Activated T-cell treated with anti-CD3 and anti-CD28 coated beads, Interleukin-2, amount 50 U/mL, for 4 hours (primary cell): ENCODE results near the gene SLC8B1. TPM values are rescaled to one million over a fixed set of nuclear protein-coding genes. Genes with fewer than 3 reads are reported as not detected.

Experiments used
- ATAC-seq, 2 donors: fragments of 200-7000 bp; cut with Tn5 transposase; one replicate each; pipeline ENCODE4 v1.10.0; 2021
- DNase-seq: peaks from one replicate; pipeline ENCODE4 v3.0.0-alpha.2; 2020
- H3K27me3 Mint-ChIP-seq: one replicate; pipeline ENCODE4 v1.8.0; 2021; ENCODE audit warnings: low read depth, mixed read lengths
- H3K36me3 Mint-ChIP-seq: one replicate; pipeline ENCODE4 v1.8.0; 2022; ENCODE audit warnings: mixed read lengths; ENCODE audit not compliant: insufficient read depth
- H3K4me1 Mint-ChIP-seq: one replicate; pipeline ENCODE4 v1.8.0; 2021; ENCODE audit warnings: low read depth, mixed read lengths
- H3K4me3 Mint-ChIP-seq: one replicate; pipeline ENCODE4 v1.8.0; 2021; ENCODE audit warnings: mild to moderate bottlenecking, moderate library complexity, mixed read lengths
- H3K9me3 Mint-ChIP-seq: one replicate; pipeline ENCODE4 v1.8.0; 2021; ENCODE audit warnings: mixed read lengths
- total RNA-seq, 3 donors: library from RNA; stranded (reverse); gene quantifications; one replicate each; pipeline ENCODE4 v1.2.1, GENCODE V29; 2021

The SLC8B1 gene
- total RNA-seq, 3 donors from 2014 or later, result 12.4 to 14.7 (median 13.6) TPM

DNA sequence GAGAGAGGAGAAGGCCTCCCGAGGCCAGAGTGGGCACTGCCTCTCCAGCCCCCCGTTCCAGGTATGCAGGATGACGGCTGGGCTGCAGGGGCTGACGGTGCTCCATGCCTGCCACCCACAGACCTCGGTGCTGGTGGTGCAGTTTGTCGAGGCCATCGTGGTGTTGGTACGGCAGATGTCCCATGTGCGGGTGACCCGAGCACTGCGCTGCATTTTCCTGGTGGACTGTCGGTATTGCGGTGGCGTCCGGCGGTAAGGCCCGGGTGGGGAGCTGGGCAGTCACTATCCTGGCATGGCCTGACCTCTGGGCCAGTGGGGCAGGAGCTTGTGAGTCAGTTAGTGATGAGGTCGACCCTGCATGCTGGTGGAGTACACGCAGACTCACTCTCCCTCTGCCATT is 66.3 kb downstream of the SLC8B1 start:
- ATAC-seq (no peak), DNase-seq (no peak)
- H3K4me3 Mint-ChIP-seq, result no peak overlapping the region
- H3K9me3 Mint-ChIP-seq, result no peaks in the 10 kb centered on the region
- H3K36me3 Mint-ChIP-seq, result peaks cover 24% of the 10 kb centered on the region
- peaks cover 6% of the 10 kb centered on the region for H3K4me1 Mint-ChIP-seq
- H3K27me3 Mint-ChIP-seq, result no peaks in the 10 kb centered on the region

GRCh38 chr12:113268136-113268535 is 66.8 kb downstream of the SLC8B1 start:
- no peaks in the 10 kb centered on the region for H3K9me3 Mint-ChIP-seq
- ATAC-seq (no peak), DNase-seq (no peak)
- peaks cover 9% of the 10 kb centered on the region for H3K4me1 Mint-ChIP-seq
- peaks cover 21% of the 10 kb centered on the region for H3K36me3 Mint-ChIP-seq
- H3K27me3 Mint-ChIP-seq, result no peaks in the 10 kb centered on the region
- H3K4me3 Mint-ChIP-seq, result no peak overlapping the region

DNA sequence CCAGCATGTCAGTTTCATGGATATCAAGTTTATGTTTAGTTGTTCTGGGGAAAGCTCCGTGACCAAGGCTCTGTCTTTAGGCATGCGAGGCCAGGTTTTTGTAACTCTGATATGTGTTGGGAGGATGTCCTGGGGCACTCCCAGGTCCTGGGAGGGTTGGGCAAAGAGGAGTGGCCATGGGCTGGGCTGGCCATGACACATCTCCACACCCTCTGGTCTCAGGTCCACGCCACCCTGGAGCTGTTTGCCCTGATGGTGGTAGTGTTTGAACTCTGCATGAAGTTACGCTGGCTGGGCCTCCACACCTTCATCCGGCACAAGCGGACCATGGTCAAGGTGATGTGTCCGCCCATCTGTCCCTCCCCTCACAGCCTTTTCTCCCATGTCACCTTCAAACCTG is 67.3 kb downstream of the SLC8B1 start:
- H3K4me1 Mint-ChIP-seq, result peaks cover 12% of the 10 kb centered on the region
- H3K27me3 Mint-ChIP-seq, result no peaks in the 10 kb centered on the region
- H3K36me3 Mint-ChIP-seq, result peaks cover 21% of the 10 kb centered on the region
- no peak for ATAC-seq
- no peaks in the 10 kb centered on the region for H3K9me3 Mint-ChIP-seq
- no peak for DNase-seq
- no peak overlapping the region for H3K4me3 Mint-ChIP-seq

DNA sequence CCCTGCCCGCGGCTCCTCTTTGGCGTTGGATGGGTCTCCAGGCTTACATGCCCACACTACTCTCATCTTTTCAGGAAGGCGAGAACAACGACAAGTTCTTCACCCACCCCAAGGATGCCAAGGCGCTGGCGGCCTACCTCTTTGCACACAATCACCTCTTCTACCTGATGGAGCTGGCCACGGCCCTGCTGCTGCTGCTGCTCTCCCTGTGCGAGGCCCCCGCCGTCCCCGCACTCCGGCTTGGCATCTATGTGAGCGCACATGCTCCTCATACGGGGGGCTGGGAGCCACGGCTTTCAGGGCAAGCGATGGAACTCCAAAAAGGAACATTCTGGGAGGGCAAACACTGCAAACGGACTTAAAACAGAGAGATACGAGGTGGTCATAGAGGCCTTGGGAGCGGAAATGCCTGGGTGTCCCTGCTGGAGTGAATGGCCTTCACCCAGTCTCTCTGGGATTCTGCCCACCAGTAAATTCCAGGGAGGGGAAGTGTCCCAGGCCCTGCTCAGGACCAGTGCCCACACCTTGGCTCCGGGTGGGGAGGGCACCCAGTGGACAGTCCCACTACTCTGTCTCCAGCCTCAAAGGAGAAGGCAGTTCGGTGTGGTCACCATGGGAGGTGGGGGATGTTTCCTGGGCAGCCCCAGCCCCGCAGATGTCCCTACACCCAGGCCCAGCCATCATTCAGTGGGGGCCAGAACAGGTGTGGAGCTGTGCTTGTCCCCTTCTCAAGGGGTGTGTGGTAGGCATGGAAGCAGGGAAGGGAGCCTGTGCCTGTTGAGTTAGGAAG is 68.6 kb downstream of the SLC8B1 start:
- Mint-ChIP-seq H3K4me3 (no peak overlapping the region), H3K27me3 (no peaks in the 10 kb centered on the region), H3K36me3 (peaks cover 20% of the 10 kb centered on the region), H3K9me3 (no peaks in the 10 kb centered on the region), H3K4me1 (peaks cover 22% of the 10 kb centered on the region)
- no peak for DNase-seq
- no peak for ATAC-seq

DNA sequence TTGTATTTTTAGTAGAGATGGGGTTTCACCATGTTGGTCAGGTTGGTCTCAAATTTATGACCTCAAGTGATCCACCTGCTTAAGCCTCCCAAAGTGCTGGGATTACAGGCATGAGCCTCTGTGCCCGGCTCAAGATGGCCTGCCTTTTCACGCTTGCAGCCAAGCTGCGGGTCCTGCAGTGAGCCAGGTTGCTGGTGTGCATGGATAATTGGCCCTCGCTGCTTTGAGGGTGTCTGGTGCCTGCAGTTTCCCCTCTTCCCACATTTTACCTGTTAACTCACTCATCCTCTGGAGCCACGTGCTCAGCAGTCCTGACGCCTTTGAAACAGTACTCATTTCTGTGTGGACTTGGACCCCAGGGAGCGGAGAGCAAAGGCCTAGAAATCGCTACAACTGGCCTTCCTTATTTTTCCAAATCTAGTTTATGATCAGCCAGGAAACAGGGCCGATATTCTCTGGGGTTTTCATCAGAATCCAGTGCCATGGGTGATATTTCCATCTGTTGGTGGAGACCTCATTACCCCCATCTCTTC is 71.4 kb downstream of the SLC8B1 start:
- no peaks in the 10 kb centered on the region for H3K27me3 Mint-ChIP-seq
- H3K36me3 Mint-ChIP-seq, result peaks cover 16% of the 10 kb centered on the region
- DNase-seq (no peak), ATAC-seq (no peak)
- H3K4me1 Mint-ChIP-seq, result peaks cover 37% of the 10 kb centered on the region
- no peak overlapping the region for H3K4me3 Mint-ChIP-seq
- no peaks in the 10 kb centered on the region for H3K9me3 Mint-ChIP-seq

GRCh38 chr12:113262710-113263109 is 72.2 kb downstream of the SLC8B1 start:
- Mint-ChIP-seq H3K36me3 (peaks cover 11% of the 10 kb centered on the region), H3K4me3 (no peak overlapping the region), H3K27me3 (no peaks in the 10 kb centered on the region), H3K9me3 (no peaks in the 10 kb centered on the region), H3K4me1 (peaks cover 37% of the 10 kb centered on the region)
- no peak for ATAC-seq
- DNase-seq, result no peak

DNA sequence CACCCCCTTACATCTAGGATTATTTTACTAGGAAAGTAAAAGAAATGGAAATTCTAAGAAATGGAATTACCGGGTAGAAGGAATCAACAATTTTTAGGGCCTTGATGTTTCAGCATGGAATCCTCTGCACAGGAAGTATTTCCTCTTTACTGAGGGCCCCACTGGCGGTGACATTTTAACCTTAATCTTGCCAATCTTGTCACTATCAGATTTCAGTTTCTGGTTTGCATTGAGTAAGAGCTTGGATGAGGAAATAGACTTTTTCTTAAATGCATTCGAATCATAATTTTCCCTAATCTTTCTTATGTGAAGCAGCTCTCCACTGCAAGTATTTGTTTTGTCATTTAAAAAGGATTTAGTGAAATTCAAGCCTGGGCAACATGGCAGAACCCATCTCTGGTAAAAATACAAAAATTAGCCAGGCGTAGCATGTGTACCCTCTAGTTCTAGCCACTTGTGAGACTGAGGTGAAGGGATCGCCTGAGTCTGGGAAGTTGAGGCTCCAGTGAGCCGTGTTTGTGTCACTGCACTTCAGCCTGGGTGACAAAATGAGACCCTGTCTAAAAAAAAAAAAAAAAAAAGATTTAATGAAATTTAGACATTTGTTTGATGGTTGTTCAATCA is 73.0 kb downstream of the SLC8B1 start:
- peaks cover 37% of the 10 kb centered on the region for H3K4me1 Mint-ChIP-seq
- no peaks in the 10 kb centered on the region for H3K9me3 Mint-ChIP-seq
- DNase-seq (no peak), ATAC-seq (peak; percentile 77 to 88)
- no peaks in the 10 kb centered on the region for H3K27me3 Mint-ChIP-seq
- H3K36me3 Mint-ChIP-seq, result peaks cover 9% of the 10 kb centered on the region
- H3K4me3 Mint-ChIP-seq, result peak overlapping the region; percentile 24

DNA sequence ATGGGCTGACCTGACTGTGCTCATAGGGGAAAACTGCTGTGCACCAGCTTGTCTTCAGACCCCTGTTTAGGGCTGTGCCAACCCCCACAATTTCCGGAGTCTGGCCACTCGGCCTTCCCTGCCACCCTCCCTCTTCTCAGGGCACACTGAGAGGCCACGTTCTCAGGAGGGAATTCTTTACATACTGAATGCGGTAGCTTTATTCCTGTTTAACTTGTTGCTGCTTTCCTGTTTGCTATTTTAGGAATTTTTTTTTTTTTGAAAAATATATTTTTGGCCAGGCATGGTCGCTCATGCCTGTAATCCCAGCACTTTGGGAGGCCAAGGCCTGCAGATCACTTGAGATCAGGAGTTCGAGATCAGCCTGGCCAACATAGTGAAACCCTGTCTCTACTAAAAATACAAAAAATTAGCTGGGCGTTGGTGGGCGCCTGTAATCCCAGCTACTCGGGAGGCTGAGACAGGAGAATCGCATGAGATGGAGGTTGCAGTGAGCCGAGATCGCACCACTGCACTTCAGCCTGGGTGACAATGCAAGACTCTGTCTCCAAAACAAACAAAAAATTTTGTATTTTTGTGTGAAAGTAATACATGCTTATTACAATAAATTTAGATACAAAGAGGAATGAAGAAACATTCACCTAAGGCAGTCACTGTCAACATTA is 74.1 kb downstream of the SLC8B1 start:
- Mint-ChIP-seq H3K27me3 (no peaks in the 10 kb centered on the region), H3K4me3 (no peak overlapping the region), H3K36me3 (peaks cover 3% of the 10 kb centered on the region), H3K4me1 (peaks cover 37% of the 10 kb centered on the region), H3K9me3 (no peaks in the 10 kb centered on the region)
- ATAC-seq (no peak), DNase-seq (no peak)

DNA sequence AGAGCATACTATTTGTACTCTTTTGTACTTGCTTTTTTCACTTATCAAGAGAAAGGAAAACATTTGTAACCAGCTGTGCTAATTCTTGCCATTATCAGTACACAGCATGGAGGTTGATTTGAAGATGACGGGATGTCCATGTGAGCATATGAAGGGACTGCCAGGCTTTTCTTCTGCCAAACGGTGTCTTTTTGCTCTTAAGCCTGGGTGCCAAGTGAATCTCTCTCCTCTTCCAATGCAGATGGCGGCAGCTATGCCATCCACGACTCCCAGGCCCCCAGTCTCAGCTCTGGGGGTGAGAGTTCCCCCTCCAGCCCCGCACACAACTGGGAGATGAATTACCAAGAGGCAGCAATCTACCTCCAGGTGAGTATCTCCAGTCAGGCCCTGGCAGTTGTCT is 74.8 kb downstream of the SLC8B1 start:
- Mint-ChIP-seq H3K27me3 (no peaks in the 10 kb centered on the region), H3K4me3 (no peak overlapping the region), H3K9me3 (no peaks in the 10 kb centered on the region), H3K36me3 (peaks cover 3% of the 10 kb centered on the region), H3K4me1 (peaks cover 37% of the 10 kb centered on the region)
- DNase-seq (no peak), ATAC-seq (no peak)

DNA sequence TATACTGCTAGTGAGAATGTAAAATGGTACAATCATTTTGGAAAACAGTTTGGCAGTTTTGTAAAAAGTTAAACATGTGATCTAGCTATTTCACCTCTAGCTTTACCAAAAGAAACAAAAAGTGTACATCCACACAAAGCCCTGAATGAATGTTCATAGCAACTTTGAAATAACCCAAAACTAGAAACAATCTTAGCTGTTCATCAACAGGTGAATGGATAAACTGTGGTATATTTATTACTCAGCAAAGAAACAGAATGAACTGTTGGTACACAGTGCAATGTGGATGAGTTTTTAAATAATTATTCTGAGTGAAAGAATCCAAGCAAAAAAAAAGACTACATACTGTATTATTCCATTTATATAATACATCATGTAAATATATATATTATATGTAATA is 77.3 kb downstream of the SLC8B1 start:
- H3K4me1 Mint-ChIP-seq, result peaks cover 25% of the 10 kb centered on the region
- no peak for ATAC-seq
- H3K9me3 Mint-ChIP-seq, result peaks cover 14% of the 10 kb centered on the region
- no peak for DNase-seq
- no peak overlapping the region for H3K4me3 Mint-ChIP-seq
- peaks cover 22% of the 10 kb centered on the region for H3K36me3 Mint-ChIP-seq
- H3K27me3 Mint-ChIP-seq, result no peaks in the 10 kb centered on the region

GRCh38 chr12:113254298-113254697 is 80.6 kb downstream of the SLC8B1 start:
- peaks cover 21% of the 10 kb centered on the region for H3K9me3 Mint-ChIP-seq
- DNase-seq (no peak), ATAC-seq (no peak)
- peaks cover 2% of the 10 kb centered on the region for H3K4me1 Mint-ChIP-seq
- no peaks in the 10 kb centered on the region for H3K27me3 Mint-ChIP-seq
- H3K4me3 Mint-ChIP-seq, result no peak overlapping the region
- H3K36me3 Mint-ChIP-seq, result peaks cover 30% of the 10 kb centered on the region

DNA sequence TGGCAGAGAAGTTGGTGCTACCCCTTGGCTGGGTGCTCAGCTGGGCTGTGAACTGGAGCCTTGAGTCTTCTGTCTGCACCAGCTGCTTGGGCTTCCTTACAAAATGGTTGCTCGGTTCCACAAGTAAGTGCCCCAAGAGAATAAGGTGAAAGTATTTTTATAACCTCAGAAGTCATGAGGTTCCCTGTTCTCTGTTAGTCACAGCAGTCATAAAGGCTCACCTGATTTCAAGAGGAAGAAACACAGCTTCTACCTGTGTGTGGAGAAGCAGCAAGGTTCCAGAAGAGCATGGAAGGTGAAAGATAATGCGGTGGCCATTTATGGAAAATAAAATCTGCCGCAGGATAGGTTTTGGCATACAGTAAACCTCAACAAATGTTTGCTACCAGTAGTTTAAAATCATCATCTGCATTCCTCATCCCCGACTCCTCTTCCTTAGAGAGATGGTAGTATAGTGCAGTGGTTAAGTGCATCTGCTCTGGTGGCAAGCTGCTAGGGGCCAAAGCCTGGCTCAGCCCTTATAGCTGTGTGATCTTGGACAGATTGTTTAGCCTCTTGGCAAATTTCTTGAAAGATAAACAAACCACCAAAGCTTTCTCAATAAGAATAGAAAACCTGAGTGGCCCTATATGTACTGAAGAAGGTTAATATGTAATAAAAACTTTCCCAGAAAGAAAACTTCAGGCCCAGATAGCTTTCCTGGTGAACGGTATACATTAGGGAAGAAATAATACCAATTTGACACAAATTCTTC is 81.2 kb downstream of the SLC8B1 start:
- Mint-ChIP-seq H3K9me3 (peaks cover 21% of the 10 kb centered on the region), H3K4me3 (no peak overlapping the region), H3K27me3 (no peaks in the 10 kb centered on the region), H3K4me1 (no peaks in the 10 kb centered on the region), H3K36me3 (peaks cover 28% of the 10 kb centered on the region)
- DNase-seq, result no peak
- no peak for ATAC-seq

DNA sequence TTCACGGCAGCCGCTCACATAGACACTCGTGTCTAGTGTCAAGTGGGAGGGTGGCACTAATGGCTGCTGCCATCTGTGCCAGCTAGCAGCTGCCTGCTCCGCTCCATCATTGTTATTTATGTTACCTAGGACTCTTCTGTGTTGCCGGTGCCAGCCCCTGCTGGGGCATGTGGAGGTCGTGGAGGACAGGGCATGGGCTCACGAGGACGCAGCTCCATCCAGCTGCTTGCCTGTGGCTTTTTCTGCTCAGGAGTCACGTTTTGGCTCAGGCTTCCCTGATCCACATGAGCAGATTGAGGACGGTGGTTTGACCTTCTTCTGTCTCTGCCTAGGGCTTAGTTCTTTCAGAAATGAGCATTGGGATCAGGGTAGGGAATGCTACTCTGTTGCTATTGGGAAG is 82.4 kb downstream of the SLC8B1 start:
- no peak for ATAC-seq
- no peak for DNase-seq
- H3K27me3 Mint-ChIP-seq, result no peaks in the 10 kb centered on the region
- H3K4me3 Mint-ChIP-seq, result no peak overlapping the region
- peaks cover 21% of the 10 kb centered on the region for H3K9me3 Mint-ChIP-seq
- H3K4me1 Mint-ChIP-seq, result no peaks in the 10 kb centered on the region
- H3K36me3 Mint-ChIP-seq, result peaks cover 31% of the 10 kb centered on the region

DNA sequence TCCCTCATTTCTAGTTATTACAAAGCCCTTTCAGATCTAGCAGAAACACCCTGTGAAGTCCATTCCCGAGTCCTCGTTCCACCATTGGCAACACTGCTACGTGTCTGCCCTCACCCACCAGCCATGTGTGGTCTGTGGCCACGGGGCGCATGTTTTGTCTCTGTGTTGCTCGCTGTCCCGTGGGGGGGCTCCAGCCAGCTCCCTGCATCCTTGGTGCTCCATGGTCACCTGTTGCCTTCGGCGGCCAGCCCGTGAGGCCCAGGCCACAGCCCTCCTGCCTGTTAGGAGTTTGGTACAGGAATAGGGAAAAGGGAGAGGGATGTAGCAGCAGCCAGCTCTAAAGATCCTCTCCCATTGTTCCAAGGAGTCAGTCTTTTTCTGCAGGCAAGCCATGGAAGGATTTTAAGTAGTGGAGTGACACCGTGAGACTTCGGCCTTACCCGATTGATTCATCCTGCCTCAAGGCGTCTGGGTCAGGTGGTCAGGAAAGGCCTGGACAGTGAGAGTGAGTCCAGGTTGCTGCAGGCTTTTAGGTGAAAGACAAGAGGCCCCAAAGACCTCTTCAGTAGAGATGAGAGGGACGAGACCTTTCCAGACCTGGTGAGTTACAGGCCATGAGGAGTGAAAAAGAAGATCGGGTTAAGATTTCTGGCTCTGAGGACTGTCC is 83.4 kb downstream of the SLC8B1 start:
- Mint-ChIP-seq H3K4me3 (no peak overlapping the region), H3K9me3 (peaks cover 21% of the 10 kb centered on the region), H3K27me3 (no peaks in the 10 kb centered on the region), H3K36me3 (peaks cover 31% of the 10 kb centered on the region), H3K4me1 (no peaks in the 10 kb centered on the region)
- DNase-seq (no peak), ATAC-seq (no peak)
